Measurements from ENCODE around the gene CRTAC1. TPM values are rescaled to one million over a fixed set of nuclear protein-coding genes. Genes with fewer than 3 reads are reported as not detected.

The CRTAC1 gene
- total RNA-seq, 1 donor = not detected

DNA sequence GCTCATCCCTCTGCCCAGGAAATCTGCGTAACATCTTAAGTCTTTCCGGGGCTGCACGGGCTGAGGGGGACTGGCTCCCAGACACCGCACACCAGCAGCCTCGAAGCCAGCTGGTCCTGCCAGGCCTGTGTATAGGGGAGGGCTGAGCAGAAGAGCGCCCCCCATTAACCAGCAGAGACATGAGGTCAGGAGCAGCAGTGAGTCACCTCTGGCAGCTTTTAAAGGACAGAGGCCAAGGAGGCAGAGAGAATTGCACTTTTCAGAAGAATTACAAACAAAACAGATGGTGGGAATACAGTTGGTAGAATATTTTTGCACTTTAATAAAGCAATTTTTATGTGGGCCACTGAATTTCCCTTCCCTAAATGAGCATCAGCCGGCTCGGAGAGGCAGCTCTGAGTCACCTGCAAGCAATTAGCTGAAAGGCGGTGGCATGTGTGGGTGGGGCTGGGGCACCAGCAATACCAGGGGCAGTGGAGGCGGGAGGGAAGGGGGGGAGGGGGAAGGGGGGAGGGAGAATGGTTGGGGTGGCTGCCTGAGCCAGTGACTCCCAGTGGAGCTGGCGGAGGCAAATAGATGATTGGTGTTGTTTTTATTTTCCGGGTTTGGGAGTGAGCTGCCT, 141.7 kb downstream of the CRTAC1 start:
- Histone ChIP-seq H3K79me2 (ENCODE audit: insufficient read depth, low read length) (no peaks in the 10 kb centered on the region), H4K20me1 (ENCODE audit: insufficient read depth, low read length) (no peaks in the 10 kb centered on the region), H3K9me3 (ENCODE audit: low read depth, low read length) (no peaks in the 10 kb centered on the region), H3K4me1 (ENCODE audit: insufficient read depth, low read length) (peaks cover 12% of the 10 kb centered on the region), H3K27me3 (ENCODE audit: insufficient read depth, low read length) (peaks cover 4% of the 10 kb centered on the region), H3K27ac (ENCODE audit: low read depth, low read length) (peak overlapping the region; percentile 5), H3K4me3 (ENCODE audit: insufficient read depth, low read length) (no peak overlapping the region), H3K4me2 (ENCODE audit: insufficient read depth, low read length) (no peak overlapping the region), H2AFZ (ENCODE audit: low read length) (no peak overlapping the region), H3K36me3 (ENCODE audit: insufficient read depth, low read length) (no peaks in the 10 kb centered on the region)
- peak; percentile 93 for DNase-seq (ENCODE audit: insufficient read length, low spot score, missing footprints)
- TF ChIP-seq, protein P1, sequence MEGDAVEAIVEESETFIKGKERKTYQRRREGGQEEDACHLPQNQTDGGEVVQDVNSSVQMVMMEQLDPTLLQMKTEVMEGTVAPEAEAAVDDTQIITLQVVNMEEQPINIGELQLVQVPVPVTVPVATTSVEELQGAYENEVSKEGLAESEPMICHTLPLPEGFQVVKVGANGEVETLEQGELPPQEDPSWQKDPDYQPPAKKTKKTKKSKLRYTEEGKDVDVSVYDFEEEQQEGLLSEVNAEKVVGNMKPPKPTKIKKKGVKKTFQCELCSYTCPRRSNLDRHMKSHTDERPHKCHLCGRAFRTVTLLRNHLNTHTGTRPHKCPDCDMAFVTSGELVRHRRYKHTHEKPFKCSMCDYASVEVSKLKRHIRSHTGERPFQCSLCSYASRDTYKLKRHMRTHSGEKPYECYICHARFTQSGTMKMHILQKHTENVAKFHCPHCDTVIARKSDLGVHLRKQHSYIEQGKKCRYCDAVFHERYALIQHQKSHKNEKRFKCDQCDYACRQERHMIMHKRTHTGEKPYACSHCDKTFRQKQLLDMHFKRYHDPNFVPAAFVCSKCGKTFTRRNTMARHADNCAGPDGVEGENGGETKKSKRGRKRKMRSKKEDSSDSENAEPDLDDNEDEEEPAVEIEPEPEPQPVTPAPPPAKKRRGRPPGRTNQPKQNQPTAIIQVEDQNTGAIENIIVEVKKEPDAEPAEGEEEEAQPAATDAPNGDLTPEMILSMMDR (IDR thresholded peaks at IDR 0.05; ENCODE audit: extremely low read depth, low read depth, low read length) = peak; percentile 24

GRCh38 chr10:97888134-97888533, 142.3 kb downstream of the CRTAC1 start:
- Histone ChIP-seq H3K27me3 (ENCODE audit: insufficient read depth, low read length) (no peaks in the 10 kb centered on the region), H3K4me3 (ENCODE audit: insufficient read depth, low read length) (no peak overlapping the region), H3K4me1 (ENCODE audit: insufficient read depth, low read length) (peaks cover 16% of the 10 kb centered on the region), H3K4me2 (ENCODE audit: insufficient read depth, low read length) (no peak overlapping the region), H4K20me1 (ENCODE audit: insufficient read depth, low read length) (no peaks in the 10 kb centered on the region), H3K9me3 (ENCODE audit: low read depth, low read length) (no peaks in the 10 kb centered on the region), H3K27ac (ENCODE audit: low read depth, low read length) (no peak overlapping the region), H3K79me2 (ENCODE audit: insufficient read depth, low read length) (no peaks in the 10 kb centered on the region), H3K36me3 (ENCODE audit: insufficient read depth, low read length) (no peaks in the 10 kb centered on the region), H2AFZ (ENCODE audit: low read length) (no peak overlapping the region)
- no peak for DNase-seq (ENCODE audit: insufficient read length, low spot score, missing footprints)
- TF ChIP-seq, protein P1 (IDR thresholded peaks at IDR 0.05; ENCODE audit: extremely low read depth, low read depth, low read length) = no peak

- Histone ChIP-seq H3K27ac (ENCODE audit: low read depth, low read length) (no peak overlapping the region), H3K27me3 (ENCODE audit: insufficient read depth, low read length) (no peaks in the 10 kb centered on the region), H3K79me2 (ENCODE audit: insufficient read depth, low read length) (no peaks in the 10 kb centered on the region), H3K4me3 (ENCODE audit: insufficient read depth, low read length) (no peak overlapping the region), H2AFZ (ENCODE audit: low read length) (no peak overlapping the region), H3K36me3 (ENCODE audit: insufficient read depth, low read length) (no peaks in the 10 kb centered on the region), H3K4me1 (ENCODE audit: insufficient read depth, low read length) (peaks cover 22% of the 10 kb centered on the region), H3K9me3 (ENCODE audit: low read depth, low read length) (no peaks in the 10 kb centered on the region), H4K20me1 (ENCODE audit: insufficient read depth, low read length) (no peaks in the 10 kb centered on the region), H3K4me2 (ENCODE audit: insufficient read depth, low read length) (no peak overlapping the region)
- no peak for DNase-seq (ENCODE audit: insufficient read length, low spot score, missing footprints)
- TF ChIP-seq, protein P1 (IDR thresholded peaks at IDR 0.05; ENCODE audit: extremely low read depth, low read depth, low read length) = no peak
Observed at GRCh38 chr10:97887399-97887798, 143.0 kb downstream of the CRTAC1 start.

- Histone ChIP-seq H2AFZ (ENCODE audit: low read length) (no peak overlapping the region), H3K4me3 (ENCODE audit: insufficient read depth, low read length) (no peak overlapping the region), H3K36me3 (ENCODE audit: insufficient read depth, low read length) (no peaks in the 10 kb centered on the region), H3K9me3 (ENCODE audit: low read depth, low read length) (no peaks in the 10 kb centered on the region), H3K27ac (ENCODE audit: low read depth, low read length) (no peak overlapping the region), H4K20me1 (ENCODE audit: insufficient read depth, low read length) (no peaks in the 10 kb centered on the region), H3K27me3 (ENCODE audit: insufficient read depth, low read length) (no peaks in the 10 kb centered on the region), H3K4me2 (ENCODE audit: insufficient read depth, low read length) (no peak overlapping the region), H3K79me2 (ENCODE audit: insufficient read depth, low read length) (no peaks in the 10 kb centered on the region), H3K4me1 (ENCODE audit: insufficient read depth, low read length) (peaks cover 28% of the 10 kb centered on the region)
- DNase-seq (ENCODE audit: insufficient read length, low spot score, missing footprints) = no peak
- TF ChIP-seq, protein P1 (IDR thresholded peaks at IDR 0.05; ENCODE audit: extremely low read depth, low read depth, low read length) = no peak
Observed at GRCh38 chr10:97886286-97886685, 144.1 kb downstream of the CRTAC1 start.

Data from osteoblast (primary cell).